Colonic mucosa (tissue), 4 donors: ENCODE data around the gene FOXK2. TPM values are rescaled to one million over a fixed set of nuclear protein-coding genes. Genes with fewer than 3 reads are reported as not detected.

ENCODE experiments used
- DNase-seq: peaks from one replicate; pipeline ENCODE4 v3.0.0-alpha.2; 2020
- H3K27ac ChIP-seq: fragments of 200-600 bp; one replicate; pipeline ENCODE4 v1.8.0; 2021
- H3K27me3 ChIP-seq: fragments of 200-600 bp; one replicate; pipeline ENCODE4 v1.8.0; 2021
- H3K36me3 ChIP-seq: fragments of 200-600 bp; one replicate; pipeline ENCODE4 v1.8.0; 2021
- H3K4me1 ChIP-seq: fragments of 200-600 bp; one replicate; pipeline ENCODE4 v1.8.0; 2021; ENCODE audit warnings: mild to moderate bottlenecking
- H3K4me3 ChIP-seq: fragments of 200-600 bp; one replicate; pipeline ENCODE4 v1.8.0; 2021
- H3K9ac ChIP-seq, 2 donors: one replicate each; pipeline ENCODE4 v1.7.0; 2013; ENCODE audit warnings: control low read depth in 2 of 2, low read depth in 2 of 2, low read length in 2 of 2
- H3K9me3 ChIP-seq: fragments of 200-600 bp; one replicate; pipeline ENCODE4 v1.8.0; 2021
- intact Hi-C: fragments of 100-400 bp; cut with DNase I; formaldehyde crosslinking; loops from one replicate; pipeline ENCODE4 v1.14.1; 2022
- total RNA-seq, 2 donors: library from RNA; stranded (reverse); fragmentation: NEBNext Ultra II Directional in 1 of 2; extraction: Animal tissue kit (Norgen Biotek cat#: 25700) in 1 of 2; gene quantifications; one replicate each; pipeline ENCODE4 v1.2.1, GENCODE V29; 2021
- TF ChIP-seq, protein P1 (sequence below): fragments of 200-600 bp; IDR thresholded peaks from one replicate; pipeline ENCODE4 v1.8.0; 2022; ENCODE audit warnings: antibody characterized with exemption, mild to moderate bottlenecking
- donor health status: healthy.
- donor health status: DM: no; HTN: no; CAD: no.
- donor health status: DM: no; HTN: no; CAD: no.

The FOXK2 gene
- total RNA-seq, 2 donors from 2014 or later = 34.8 to 44.5 TPM

- no peaks in the 10 kb centered on the region for H3K27me3 ChIP-seq
- peaks cover 9% of the 10 kb centered on the region for H3K4me1 ChIP-seq
- H3K9me3 ChIP-seq = no peaks in the 10 kb centered on the region
- TF ChIP-seq, protein P1, sequence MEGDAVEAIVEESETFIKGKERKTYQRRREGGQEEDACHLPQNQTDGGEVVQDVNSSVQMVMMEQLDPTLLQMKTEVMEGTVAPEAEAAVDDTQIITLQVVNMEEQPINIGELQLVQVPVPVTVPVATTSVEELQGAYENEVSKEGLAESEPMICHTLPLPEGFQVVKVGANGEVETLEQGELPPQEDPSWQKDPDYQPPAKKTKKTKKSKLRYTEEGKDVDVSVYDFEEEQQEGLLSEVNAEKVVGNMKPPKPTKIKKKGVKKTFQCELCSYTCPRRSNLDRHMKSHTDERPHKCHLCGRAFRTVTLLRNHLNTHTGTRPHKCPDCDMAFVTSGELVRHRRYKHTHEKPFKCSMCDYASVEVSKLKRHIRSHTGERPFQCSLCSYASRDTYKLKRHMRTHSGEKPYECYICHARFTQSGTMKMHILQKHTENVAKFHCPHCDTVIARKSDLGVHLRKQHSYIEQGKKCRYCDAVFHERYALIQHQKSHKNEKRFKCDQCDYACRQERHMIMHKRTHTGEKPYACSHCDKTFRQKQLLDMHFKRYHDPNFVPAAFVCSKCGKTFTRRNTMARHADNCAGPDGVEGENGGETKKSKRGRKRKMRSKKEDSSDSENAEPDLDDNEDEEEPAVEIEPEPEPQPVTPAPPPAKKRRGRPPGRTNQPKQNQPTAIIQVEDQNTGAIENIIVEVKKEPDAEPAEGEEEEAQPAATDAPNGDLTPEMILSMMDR = no peak
- no peaks in the 10 kb centered on the region for H3K36me3 ChIP-seq
- H3K4me3 ChIP-seq = peak overlapping the region; percentile 51
- H3K9ac ChIP-seq = peak overlapping the region; percentile 71 to 76
- intact Hi-C loops = no loop called here
- H3K27ac ChIP-seq = peak overlapping the region; percentile 67
- DNase-seq = peak; percentile 99
These were observed 22.8 kb upstream of the FOXK2 start for GRCh38 chr17:82496529-82497434.

DNA sequence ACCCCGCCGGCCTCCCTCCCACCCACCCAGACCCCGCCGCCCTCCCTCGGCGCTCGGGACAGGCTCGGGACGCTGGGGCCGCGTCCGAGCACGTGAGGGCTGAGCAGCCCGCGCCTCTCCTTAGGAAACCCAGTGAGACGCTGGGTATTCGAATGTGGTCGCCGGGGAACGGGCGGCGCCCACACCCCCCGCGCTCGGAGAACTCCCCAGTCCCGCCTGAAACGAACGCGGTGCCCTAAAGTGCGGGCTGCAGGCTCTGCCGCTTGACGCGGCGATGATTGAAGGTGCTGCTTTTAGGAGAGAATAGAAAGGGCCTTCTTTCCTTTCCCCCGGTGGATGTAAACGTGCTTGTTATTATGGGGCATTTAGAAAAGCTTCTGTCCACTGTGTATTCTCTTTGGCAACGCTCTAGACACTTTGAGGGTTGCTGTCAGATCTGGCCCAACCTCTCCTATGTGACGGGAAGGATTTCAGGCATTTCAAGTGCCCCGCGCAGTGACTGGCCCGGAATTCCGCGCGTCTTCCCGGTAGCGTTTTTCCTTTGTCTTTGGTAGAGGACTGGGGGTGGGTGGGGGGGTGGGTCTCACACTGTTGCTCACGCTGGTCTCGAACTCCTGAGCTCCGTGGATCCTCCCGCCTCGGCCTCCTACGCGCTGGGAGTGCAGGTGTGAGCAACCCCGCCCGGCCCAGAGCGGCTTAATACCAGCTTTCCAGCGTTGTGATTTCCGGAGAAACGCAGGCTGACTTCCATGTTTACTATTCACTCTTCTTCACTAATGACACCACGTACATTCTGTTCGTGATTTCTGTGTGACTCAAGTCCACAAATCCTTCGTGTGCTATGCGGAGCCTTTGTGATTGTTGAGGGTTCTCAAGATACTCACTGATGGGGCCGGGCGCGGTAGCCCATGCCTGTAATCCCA, 21.8 kb upstream of the FOXK2 start:
- intact Hi-C loops = no loop called here
- Histone ChIP-seq H3K27ac (peak overlapping the region; percentile 67), H3K4me1 (peaks cover 9% of the 10 kb centered on the region), H3K36me3 (no peaks in the 10 kb centered on the region), H3K4me3 (peak overlapping the region; percentile 51), H3K27me3 (no peaks in the 10 kb centered on the region), H3K9ac (peak overlapping the region; percentile 62 to 78), H3K9me3 (no peaks in the 10 kb centered on the region)
- TF ChIP-seq, protein P1 = no peak
- peak; percentile 39 for DNase-seq

GRCh38 chr17:82502207-82502606, 17.3 kb upstream of the FOXK2 start:
- Histone ChIP-seq H3K4me1 (no peaks in the 10 kb centered on the region), H3K36me3 (no peaks in the 10 kb centered on the region), H3K27me3 (no peaks in the 10 kb centered on the region), H3K4me3 (no peak overlapping the region), H3K9me3 (no peaks in the 10 kb centered on the region), H3K27ac (no peak overlapping the region), H3K9ac (no peak overlapping the region)
- TF ChIP-seq, protein P1 = no peak
- intact Hi-C loops = no loop called here
- no peak for DNase-seq

GRCh38 chr17:82503094-82503727, 16.3 kb upstream of the FOXK2 start:
- H3K27me3 ChIP-seq = no peaks in the 10 kb centered on the region
- H3K4me3 ChIP-seq = no peak overlapping the region
- TF ChIP-seq, protein P1 = no peak
- no peak for DNase-seq
- H3K36me3 ChIP-seq = no peaks in the 10 kb centered on the region
- H3K27ac ChIP-seq = no peak overlapping the region
- intact Hi-C loops = no loop called here
- no peak overlapping the region for H3K9ac ChIP-seq
- no peaks in the 10 kb centered on the region for H3K4me1 ChIP-seq
- no peaks in the 10 kb centered on the region for H3K9me3 ChIP-seq

GRCh38 chr17:82503728-82504308, 15.7 kb upstream of the FOXK2 start:
- DNase-seq = no peak
- TF ChIP-seq, protein P1 = no peak
- intact Hi-C loops = no loop called here
- no peak overlapping the region for H3K4me3 ChIP-seq
- H3K4me1 ChIP-seq = no peaks in the 10 kb centered on the region
- no peak overlapping the region for H3K9ac ChIP-seq
- H3K27me3 ChIP-seq = no peaks in the 10 kb centered on the region
- no peaks in the 10 kb centered on the region for H3K36me3 ChIP-seq
- no peak overlapping the region for H3K27ac ChIP-seq
- H3K9me3 ChIP-seq = no peaks in the 10 kb centered on the region
